COLO668 (cell line): ENCODE results near the gene MT1G.
"Not testable (repeated sequence)": the region's sequence is repeated elsewhere in the genome, so short reads cannot be mapped to it uniquely, and the experiment has no call there.

ENCODE experiments used
- DNase-seq: peaks from one replicate; lab custom pipeline; 2025; ENCODE audit not compliant: unreplicated experiment; lab: John Stamatoyannopoulos, UW

MT1G gene

DNA sequence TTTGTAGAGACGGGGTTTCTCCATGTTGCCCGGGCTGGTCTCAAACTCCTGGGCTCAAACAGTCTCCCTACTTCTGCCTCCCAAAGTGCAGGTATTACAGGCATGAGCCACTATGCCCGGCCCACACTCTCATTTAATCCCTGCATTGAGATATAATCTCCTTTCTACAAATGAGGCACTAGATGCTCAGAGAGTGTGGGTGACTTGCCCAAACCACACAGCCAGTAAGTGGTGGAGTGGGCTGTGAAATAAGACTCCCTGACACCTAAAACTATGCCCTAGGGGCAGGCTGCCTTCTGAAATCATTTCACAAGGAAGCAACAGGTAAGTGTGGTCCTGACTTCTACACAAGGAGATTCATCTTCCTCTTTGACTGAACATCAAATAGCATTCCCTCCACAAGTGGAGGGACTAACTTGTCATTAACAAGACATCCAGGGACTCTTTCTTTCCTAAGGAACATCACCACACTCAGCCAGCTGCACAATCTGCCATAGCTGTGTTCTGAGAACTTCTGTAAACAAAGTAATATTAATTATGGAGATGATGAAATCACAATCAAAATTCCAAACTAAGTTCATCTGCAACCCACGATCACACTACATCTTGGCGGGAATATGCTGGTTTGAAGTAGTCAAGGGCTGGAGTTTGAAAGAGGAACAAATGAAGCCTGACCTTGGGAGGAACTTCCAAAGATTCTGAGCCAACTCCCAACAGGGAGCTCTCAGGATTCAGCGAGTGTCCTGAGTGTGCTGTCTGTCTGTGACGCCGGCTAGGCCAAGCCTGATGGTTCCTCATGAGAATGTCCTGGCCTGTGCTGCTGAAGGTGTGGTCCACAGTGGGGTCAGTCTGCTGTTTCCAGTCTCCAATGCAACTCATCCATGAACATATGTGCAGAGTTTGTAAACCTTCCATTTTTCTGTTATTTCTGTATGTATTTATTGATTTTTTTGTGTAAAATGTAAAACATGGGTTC is 2.3 kb downstream of the MT1G start:
- not testable (repeated sequence) for DNase-seq

DNA sequence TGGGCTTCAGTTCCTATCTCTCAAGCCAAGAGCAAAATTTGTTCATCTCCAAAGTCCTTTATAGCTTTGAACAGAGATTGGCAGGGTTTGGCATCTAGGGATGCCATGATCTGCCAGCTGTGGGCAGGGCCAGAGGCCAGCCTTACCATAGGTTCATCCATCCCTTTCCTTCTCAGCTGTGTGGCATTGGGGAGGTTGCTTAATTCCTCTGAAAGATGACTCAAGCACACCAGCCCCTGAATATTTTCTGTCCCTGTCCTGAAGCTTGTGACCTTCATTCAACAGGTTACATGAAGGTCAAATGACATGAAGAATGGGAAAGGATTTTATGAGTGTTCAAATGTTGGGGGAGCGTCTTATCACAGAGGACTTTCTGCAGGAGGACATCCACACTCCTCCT is 3.4 kb downstream of the MT1G start:
- DNase-seq = no peak

DNA sequence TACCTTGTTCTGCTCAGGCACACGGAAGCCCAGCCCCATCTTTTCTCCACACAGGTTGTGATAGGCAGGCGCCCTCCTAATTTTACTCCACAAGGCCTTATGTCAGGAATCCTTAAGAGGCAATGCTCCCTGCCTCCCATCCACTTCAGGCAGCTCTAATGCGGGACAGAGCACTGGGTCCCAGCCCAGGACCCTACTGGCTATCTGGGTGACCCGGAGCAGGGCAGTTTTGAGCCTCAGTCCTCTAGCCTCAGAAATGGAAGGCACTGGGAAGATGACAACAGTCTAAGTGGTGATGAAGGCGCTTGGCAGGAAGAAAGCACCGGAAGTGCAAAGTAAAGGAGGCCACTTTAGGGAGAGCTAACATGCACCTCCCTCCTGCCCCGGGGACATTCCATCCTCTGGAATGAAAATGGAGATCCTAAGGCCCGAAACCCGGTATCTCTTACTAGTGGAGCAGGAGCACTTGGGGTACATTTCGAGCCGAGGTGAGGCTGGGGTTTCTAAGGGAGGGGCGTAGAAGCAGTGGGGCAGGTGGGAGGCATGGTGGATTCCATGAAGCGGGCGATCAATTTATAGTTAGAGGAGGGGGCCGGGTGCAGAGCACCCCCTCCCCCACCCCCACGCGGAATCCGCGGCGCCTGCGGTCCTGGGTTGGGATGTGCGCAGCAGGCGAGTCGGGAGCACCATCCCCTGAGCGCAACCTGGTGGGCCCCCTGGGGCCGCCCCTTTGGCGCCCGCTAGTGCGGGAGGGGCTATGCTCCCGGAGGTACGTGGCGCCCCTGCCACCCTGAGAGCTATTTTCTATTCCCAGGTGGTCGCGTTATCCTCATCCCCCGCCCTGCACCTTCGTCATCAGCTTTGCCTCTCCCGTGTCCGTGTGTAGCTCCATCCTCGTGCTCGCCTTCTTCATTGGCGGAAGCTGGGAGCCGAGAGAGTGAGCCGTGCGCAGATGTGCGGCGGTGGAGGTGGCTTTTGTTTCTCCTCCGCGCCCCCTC is 5.2 kb downstream of the MT1G start:
- no peak for DNase-seq

DNA sequence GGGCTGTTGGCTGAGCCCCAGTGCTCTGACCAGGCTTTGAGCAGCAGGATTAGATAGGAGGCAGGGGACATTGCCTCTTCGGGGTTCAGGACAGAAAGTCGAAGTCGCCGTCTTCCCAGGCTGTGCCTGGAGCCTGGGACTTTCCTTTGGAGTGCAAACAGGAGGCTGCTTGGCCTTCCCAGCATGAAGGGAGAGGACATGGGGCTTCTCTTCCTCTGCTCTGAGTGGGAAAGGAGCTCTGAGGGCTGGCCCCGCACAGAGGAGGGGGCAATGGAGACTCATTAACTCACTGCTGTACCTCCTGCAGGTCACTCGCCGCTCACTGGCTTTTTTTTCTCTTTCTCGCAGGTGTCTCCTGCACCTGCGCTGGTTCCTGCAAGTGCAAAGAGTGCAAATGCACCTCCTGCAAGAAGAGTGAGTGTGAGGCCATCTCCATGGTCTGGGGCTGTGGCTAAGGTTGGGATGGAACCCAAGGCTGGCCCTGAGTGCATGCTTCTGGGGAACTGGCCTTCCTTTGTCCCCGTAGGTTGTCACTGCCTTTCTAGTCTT is 9.5 kb downstream of the MT1G start:
- no peak for DNase-seq

DNA sequence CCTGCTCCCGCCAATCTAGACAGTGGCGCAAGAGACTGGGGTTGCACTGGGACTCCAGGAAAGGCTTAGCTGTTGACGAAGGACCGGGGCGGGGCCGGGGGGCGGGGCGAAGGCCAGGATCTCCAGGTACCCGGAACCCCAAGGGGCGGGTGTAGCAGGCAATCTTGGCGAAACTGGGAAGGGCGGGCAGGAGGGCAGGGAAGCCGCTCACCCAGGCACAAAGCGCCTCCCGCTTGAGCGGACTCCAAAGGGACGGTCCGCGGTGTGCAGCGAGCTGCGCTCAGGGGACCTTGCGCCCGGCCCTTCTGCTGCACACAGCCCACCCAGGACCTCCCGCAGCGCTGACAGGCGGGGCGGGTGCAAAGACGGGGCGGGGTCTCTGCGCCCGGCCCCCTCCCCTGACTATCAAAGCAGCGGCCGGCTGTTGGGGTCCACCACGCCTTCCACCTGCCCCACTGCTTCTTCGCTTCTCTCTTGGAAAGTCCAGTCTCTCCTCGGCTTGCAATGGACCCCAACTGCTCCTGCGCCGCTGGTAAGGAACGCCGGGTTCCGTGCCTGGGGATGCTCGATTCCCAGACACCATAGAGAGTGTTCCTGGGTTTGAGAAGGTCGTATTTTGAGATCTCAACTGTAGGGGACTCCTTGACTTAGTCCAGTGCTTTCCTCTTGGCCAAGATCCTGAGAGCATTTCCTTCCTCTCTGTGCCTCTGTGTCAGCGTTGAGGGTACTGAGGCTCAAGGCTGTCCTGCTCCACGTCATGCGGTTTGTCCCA is 10.1 kb downstream of the MT1G start, which contains the start of gene MT1F:
MT1F (plus strand) TSS at position 405 of the 772 bp plus-strand sequence; CDS start at position 505, 100 bp downstream.
- peak; percentile 15 for DNase-seq

DNA sequence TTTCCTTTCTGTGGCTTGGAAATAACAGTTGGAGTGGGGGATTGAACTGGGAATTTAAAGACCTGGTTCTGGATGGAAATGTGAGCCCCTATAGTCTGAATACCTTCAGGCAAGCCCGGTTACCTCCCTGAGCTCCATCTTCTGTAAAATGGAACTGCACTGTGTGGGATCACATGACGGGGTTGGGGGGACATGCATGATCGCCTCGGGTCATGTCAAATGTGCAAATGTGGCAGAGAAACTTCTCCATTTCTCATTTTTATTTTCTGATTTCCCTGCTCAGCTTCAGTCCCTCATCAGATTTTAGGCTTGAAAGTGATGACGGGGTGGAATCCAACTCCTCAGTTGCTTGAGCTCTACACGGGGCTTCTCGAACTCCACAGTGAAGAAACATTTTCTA is 14.6 kb downstream of the MT1G start:
- DNase-seq = no peak

DNA sequence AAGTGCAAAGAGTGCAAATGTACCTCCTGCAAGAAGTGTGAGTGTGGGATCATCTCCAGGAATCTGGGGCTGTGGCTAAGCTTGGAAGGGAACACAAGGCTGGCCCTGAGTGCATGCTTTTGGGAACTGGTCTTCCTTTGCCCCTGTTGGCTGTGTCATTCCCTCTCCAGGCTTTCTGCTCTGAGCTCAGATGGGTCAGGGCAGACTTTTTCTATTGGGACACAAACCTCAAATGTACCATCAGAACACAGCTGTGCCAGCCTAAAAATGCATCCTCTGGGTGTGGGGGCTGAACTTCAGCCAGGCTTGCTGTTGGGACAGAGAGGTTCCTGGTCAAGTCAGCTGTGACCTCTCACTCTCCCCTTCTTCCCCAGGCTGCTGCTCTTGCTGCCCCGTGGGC is 15.3 kb downstream of the MT1G start:
- no peak for DNase-seq

DNA sequence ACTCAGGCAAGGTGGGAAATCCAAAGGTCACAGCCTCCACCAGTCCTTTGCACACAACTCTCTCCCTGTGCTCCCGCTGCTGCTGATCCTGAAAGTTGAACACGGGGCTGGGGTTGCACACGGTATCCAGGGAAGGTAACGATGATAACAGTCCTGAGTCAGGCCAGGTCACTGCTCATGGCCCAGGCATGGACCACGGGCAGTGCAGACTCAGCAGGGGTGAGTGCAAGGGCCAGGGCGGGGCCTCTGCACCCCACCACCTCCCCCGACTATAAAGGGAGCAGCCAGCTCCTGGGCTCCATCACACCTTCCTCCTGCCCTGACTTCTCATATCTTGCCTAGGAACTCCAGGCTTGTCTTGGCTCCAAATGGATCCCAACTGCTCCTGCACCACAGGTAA is 16.3 kb downstream of the MT1G start, which contains the start of gene MT1B:
MT1B (plus strand) TSS at position 301 of the 400 bp plus-strand sequence; CDS start at position 369, 68 bp downstream.
- no peak for DNase-seq

DNA sequence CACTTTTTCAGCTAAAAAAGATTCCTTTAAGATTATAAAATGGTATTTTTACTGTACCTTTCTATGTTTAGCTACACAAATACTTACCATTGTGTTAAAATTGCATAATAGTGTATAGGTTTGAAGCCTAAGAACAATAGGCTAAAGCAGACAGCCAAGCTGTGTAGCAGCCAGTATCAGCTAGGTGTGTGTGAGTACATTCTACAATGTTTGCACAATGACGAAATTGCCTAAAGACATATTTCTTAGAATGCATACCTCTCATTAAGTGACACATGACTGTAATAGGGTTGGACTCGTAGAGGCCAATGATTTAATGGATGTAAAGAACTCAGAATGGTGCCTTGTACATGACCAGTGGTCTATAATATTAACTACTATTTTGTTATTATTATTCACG is 18.0 kb downstream of the MT1G start:
- DNase-seq = no peak

DNA sequence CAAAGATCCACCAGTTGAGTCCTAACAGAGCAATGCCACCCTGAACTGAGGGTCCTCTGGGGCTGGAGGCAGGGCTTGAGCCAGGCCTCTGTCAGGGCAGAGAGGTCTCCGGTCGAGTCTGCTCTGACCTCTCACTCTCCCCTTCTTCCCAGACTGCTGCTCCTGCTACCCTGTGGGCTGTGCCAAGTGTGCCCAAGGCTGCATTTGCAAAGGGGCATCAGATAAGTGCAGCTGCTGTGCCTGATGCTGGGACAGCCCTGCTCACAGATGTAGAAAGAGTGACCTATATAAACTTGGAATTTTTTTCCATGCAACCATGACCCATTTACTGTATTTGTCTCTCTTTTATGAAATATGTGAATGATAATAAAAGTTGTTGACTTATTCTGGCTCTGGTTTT is 18.6 kb downstream of the MT1G start:
- no peak for DNase-seq

DNA sequence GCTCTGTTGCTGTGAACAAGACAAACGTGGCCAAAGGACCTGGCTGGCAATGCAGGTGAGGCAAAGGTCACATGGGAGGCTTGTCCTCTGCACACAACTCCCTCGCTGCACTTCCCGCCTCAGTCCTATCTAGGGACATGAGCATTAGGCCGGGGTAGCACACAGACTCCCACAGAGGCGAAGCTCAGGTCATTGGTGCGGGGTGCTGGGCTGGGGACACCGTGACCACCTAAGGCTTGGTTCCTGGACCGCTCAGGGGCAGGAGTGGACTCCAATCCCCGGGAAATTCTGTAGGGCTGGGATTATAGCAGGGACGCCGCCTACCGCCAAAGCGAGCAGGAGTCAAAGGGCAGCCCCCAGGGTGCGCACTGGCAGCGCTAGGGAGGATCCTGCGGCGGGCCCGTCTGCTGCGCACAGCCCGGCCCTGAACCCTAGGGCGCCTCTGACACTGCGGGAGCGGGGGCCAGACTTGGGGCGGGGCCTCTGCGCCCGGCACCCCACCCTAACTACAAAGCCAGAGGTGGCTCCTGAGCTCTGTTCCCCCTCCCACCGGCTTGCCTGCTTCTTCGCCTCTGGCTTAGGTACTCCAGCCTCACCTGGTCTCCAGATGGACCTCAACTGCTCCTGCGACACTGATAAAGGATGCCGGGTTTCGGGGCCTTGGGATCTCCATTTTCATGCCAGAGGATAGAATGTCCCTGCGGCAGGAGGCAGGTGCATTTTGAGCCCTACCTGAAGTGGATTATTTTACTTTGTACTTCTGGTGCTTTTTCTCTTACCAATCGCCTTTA is 20.0 kb downstream of the MT1G start:
- no peak for DNase-seq

DNA sequence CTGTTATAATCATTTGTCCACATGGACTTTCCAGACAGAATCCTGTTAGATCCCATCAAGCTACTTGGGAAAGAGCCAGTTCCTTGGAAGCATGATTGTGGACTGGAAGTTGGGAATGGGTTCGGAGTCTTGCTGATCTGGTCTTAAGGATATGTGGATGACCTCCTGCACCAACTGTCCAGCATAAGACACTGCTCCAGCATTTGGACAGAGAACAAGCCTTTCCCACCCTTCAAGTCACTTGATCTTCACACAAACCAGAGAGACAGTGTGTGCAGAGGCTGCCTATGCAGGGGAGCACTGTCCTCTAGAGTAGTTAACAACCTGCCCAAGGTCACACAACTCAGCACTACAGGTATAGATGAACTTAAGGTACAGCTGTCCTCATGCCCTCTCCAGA is 22.0 kb downstream of the MT1G start:
- no peak for DNase-seq

DNA sequence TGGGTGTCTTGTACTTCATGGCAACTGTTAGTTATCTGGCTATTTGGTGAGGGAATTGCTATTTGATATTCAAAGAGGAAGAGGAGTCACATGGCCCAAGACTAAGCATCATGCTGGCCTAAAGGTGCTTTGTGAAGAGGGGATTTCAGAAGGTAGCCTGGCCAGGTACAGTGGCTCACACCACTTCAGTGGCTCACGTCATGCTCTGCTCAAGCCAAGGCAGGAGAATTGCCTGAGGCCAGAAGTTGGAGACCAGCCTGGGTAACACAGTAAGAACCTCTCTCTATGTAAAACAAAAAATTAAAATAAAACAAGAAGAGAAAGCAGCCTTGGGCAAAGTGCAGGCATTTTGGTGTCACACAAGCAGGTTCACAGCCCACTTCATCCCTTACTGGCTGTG is 22.6 kb downstream of the MT1G start:
- DNase-seq = no peak

DNA sequence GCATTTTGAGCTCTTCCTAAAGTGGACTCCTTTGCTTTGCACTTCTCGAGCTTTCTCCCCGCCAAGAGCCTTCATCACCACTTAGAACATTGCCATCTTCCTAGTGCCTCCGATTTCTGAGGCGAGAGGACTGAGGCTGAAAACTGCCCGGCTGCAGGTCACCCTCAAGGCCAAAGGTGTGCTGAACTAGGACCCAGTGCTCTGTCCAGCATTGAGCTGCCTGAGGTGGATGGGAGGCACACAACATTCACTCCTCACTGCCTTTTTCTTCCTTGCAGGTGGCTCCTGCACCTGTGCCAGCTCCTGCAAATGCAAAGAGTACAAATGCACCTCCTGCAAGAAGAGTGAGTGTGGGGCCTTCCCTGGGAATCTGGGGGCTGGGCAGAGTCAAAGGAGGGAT is 24.0 kb downstream of the MT1G start:
- no peak for DNase-seq

DNA sequence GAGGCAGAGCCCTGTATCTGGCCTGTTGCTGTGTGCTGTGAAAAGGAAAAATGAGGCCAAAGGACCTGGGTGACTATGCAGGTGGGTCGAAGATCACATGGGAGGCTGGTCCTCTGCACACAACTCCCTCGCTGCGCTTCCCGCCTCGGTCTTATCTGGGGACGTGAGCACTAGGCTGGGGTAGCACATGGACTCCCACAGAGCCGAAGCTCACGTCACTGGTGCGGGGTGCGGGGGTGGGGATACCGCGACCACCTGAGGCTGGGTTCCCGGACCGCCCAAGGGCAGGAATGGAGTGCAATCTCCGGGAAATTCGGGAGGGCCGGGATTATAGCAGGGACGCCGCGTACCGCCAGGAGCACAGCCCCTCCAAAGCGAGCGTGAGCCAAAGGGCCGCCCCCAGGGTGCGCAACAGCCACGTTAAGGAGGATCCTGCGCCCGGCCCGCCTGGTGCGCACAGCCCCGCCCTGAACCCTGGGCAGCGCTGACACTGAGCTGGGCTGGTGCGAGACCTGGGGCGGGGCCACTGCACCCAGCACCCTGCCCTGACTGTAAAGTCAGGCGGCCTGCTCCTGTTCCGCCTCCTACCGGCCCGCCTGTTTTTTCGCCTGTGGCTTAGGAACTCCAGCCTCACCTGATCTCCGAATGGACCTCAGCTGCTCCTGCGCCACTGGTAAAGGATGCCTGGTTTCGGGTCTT is 24.6 kb downstream of the MT1G start:
- peak; percentile 36 for DNase-seq

DNA sequence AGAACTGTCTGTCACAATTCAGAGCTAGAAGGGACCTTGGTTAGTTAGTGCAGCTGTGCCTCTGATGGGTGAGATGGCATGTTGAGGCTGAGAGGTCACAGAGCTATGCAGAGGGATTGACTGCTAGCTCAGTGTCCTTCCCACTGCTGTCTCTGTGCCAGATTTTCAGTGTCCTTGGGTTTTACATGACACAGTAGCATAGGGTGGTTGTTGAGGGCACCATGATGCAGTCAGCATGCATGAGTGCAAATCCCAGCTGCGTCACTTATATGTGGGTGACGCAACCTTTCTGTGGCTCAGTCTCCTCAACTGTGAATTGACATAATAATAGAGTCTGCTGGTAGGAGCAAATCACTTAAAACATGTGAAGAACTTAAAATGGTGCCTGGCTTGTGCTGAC is 26.7 kb downstream of the MT1G start:
- DNase-seq = no peak

DNA sequence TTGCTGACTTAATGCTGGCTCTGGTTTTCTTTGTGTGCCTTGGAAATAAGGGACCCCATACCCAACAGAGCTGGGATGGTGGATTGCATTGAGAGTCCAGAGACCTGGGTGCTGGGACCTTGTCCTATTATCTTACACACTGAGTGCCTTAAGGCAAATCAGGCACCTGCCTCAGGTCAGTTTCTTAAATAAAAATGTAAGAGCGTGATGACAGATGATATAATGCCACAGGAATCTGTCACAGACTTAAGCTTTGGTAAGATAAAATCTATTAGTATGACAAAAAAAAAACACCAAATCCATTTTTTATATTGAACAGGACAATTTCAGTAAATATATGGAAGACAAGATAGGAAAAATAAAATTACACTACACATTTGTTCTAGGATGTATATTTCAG is 27.8 kb downstream of the MT1G start:
- no peak for DNase-seq

DNA sequence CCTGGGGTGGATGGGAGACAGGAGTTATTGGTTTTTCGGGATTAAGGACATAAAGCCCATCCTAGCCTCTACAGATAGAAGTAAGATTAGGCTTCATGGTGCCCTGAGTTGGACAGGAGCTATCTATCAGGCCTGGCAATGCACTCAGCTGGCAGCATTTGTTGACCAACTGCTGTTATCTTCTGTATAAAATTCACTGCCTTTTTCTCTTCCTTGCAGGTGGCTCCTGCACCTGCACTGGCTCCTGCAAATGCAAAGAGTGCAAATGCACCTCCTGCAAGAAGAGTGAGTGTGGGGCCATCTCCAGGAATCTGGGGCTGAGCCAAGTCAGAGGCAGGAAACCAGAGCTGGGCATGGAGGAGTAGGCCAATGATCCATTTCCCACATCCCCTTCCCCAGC is 28.8 kb downstream of the MT1G start:
- DNase-seq = no peak
